ENCODE results near the gene PLB1.

- TF ChIP-seq CTCF (IDR thresholded peaks at IDR 0.05) (no peak), EZH2 (IDR thresholded peaks at IDR 0.05; ENCODE audit: borderline replicate concordance, insufficient read depth, low read depth, low read length, poor library complexity, severe bottlenecking) (no peak)
These were observed 33.7 kb upstream of the PLB1 start for GRCh38 chr2:28462122-28462521.
